Measurements from ENCODE around the gene NIM1K.

Gene NIM1K

GRCh38 chr5:43193181-43193893 is 1.3 kb downstream of the NIM1K start (continued):
- TF ChIP-seq ZNF280D (tag by site-specific recombination; IDR thresholded peaks at IDR 0.05): no peak; the same call in 1 of the 2 replicates
- TF ChIP-seq SALL2 (tag by site-specific recombination; IDR thresholded peaks at IDR 0.05; ENCODE audit: borderline replicate concordance): no peak
- TF ChIP-seq ZFP41 (tag by site-specific recombination; IDR thresholded peaks at IDR 0.05; ENCODE audit: borderline replicate concordance): no peak
- no peak for TF ChIP-seq ZNF16 (tag by site-specific recombination; IDR thresholded peaks at IDR 0.05; ENCODE audit: low read depth)
- TF ChIP-seq ZNF2 (tag by site-specific recombination; IDR thresholded peaks at IDR 0.05): peak; percentile 77; the same call in 1 of the 2 replicates
- no peak for TF ChIP-seq ZNF518A (tag by site-specific recombination; conservative IDR thresholded peaks at IDR 0.05; ENCODE audit: low read depth)
- TF ChIP-seq ZNF707 (tag by site-specific recombination; IDR thresholded peaks at IDR 0.05): 0 out of 2 replicates have a peak, but pooled peaks have one; percentile 58
- no peak for TF ChIP-seq ZBTB49 (tag by site-specific recombination; IDR thresholded peaks at IDR 0.05; ENCODE audit: low read depth)
- TF ChIP-seq ZNF704 (tag by site-specific recombination; IDR thresholded peaks at IDR 0.05): no peak
- TF ChIP-seq ZNF654 (tag by site-specific recombination; IDR thresholded peaks at IDR 0.05; ENCODE audit: low read depth): no peak
- TF ChIP-seq ZNF529 (tag by site-specific recombination; IDR thresholded peaks at IDR 0.05; ENCODE audit: insufficient replicate concordance): peak; percentile 92
- TF ChIP-seq ZNF239 (tag by site-specific recombination; IDR thresholded peaks at IDR 0.05): peak; percentile 56; the same call in 1 of the 2 replicates
- 0 out of 2 replicates have a peak, but pooled peaks have one; percentile 10 for TF ChIP-seq ZNF791 (tag by site-specific recombination; IDR thresholded peaks at IDR 0.05)
- TF ChIP-seq PRDM6 (tag by site-specific recombination; IDR thresholded peaks at IDR 0.05): 0 out of 2 replicates have a peak, but pooled peaks have one; percentile 11
- no peak for TF ChIP-seq ZNF280C (tag by site-specific recombination; IDR thresholded peaks at IDR 0.05)
- TF ChIP-seq ZNF416 (tag by site-specific recombination; IDR thresholded peaks at IDR 0.05): no peak
- TF ChIP-seq ZNF623 (tag by site-specific recombination; IDR thresholded peaks at IDR 0.05): no peak
- no peak for TF ChIP-seq ZNF544 (tag by site-specific recombination; IDR thresholded peaks at IDR 0.05)
- TF ChIP-seq REPIN1 (tag by site-specific recombination; IDR thresholded peaks at IDR 0.05; ENCODE audit: low read depth): no peak
- TF ChIP-seq PBX3 (CRISPR knock-in tag; IDR thresholded peaks at IDR 0.05): no peak
- TF ChIP-seq ZNF132 (tag by site-specific recombination; IDR thresholded peaks at IDR 0.05; ENCODE audit: borderline replicate concordance): no peak
